SU-DHL-6 (cell line): ENCODE results near the gene ITGB5.
"Not testable (repeated sequence)": the region's sequence is repeated elsewhere in the genome, so short reads cannot be mapped to it uniquely, and the experiment has no call there.

ENCODE experiments used
- H2AFZ ChIP-seq: fragments of 200-600 bp; sonication (generic); 2 replicates; pipeline ENCODE4 v1.6.1; 2014; ENCODE audit warnings: low read depth, mild to moderate bottlenecking, moderate library complexity, mixed read lengths, antibody characterized with exemption, low read length; ENCODE audit not compliant: severe bottlenecking
- H3F3A ChIP-seq: fragments of 200-600 bp; shearing (Covaris generic); 2 replicates; pipeline ENCODE4 v1.6.0; 2016; ENCODE audit warnings: antibody characterized with exemption, mild to moderate bottlenecking; ENCODE audit not compliant: insufficient read depth
- H3K27ac ChIP-seq: fragments of 200-600 bp; sonication (generic); 2 replicates; pipeline ENCODE4 v1.5.1; 2016; ENCODE audit warnings: low read depth, mild to moderate bottlenecking, low read length, moderate library complexity, mixed read lengths
- H3K27me3 ChIP-seq: fragments of 200-600 bp; sonication (generic), shearing (Covaris generic); 2 replicates; pipeline ENCODE4 v1.6.0; 2014; ENCODE audit warnings: mild to moderate bottlenecking, low read length
- H3K36me3 ChIP-seq: fragments of 200-600 bp; sonication (generic); 2 replicates; pipeline ENCODE4 v1.6.1; 2014; ENCODE audit warnings: mild to moderate bottlenecking, low read length, mixed read lengths
- H3K4me2 ChIP-seq: fragments of 300-600, 200-600 bp; shearing (Covaris generic), sonication (generic); 2 replicates; pipeline ENCODE4 v1.6.0; 2014; ENCODE audit warnings: low read length, low read depth, mild to moderate bottlenecking; ENCODE audit not compliant: poor library complexity, severe bottlenecking
- H3K4me3 ChIP-seq: fragments of 200-600 bp; sonication (generic); 2 replicates; pipeline ENCODE4 v1.5.1; 2014; ENCODE audit warnings: antibody characterized with exemption, low read length, mild to moderate bottlenecking, mixed read lengths; ENCODE audit not compliant: insufficient read depth, poor library complexity, severe bottlenecking
- H3K79me2 ChIP-seq: fragments of 200-600 bp; sonication (generic); 2 replicates; pipeline ENCODE4 v1.6.1; 2014; ENCODE audit warnings: mild to moderate bottlenecking, low read length, moderate library complexity; ENCODE audit not compliant: insufficient read depth
- H3K9ac ChIP-seq: fragments of 200-600 bp; sonication (generic); 2 replicates; pipeline ENCODE4 v1.7.0; 2014; ENCODE audit warnings: mild to moderate bottlenecking, low read length
- H3K9me2 ChIP-seq: fragments of 200-600 bp; sonication (generic); replicated peaks from 2 replicates; pipeline ENCODE4 v1.6.1; 2014; ENCODE audit warnings: low read length; ENCODE audit not compliant: insufficient read depth
- H3K9me3 ChIP-seq: fragments of 200-600 bp; sonication (generic); 2 replicates; pipeline ENCODE4 v1.6.1; 2014; ENCODE audit warnings: low read length, mixed read lengths; ENCODE audit not compliant: insufficient read depth
- H4K20me1 ChIP-seq: fragments of 200-600 bp; sonication (generic); 2 replicates; pipeline ENCODE4 v1.6.1; 2014; ENCODE audit warnings: low read depth, mild to moderate bottlenecking, antibody characterized with exemption, low read length, moderate library complexity, mixed read lengths
- EZH2phosphoT487 ChIP-seq: fragments of 200-600 bp; sonication (generic), shearing (Covaris generic); conservative IDR thresholded peaks from 2 replicates; pipeline ENCODE4 v1.6.1; 2018; ENCODE audit warnings: mild to moderate bottlenecking, antibody characterized with exemption, low read length, moderate library complexity, mixed read lengths
- TF ChIP-seq, protein P1 (sequence below): fragments of 200-600 bp; sonication (generic); IDR thresholded peaks from one replicate; pipeline ENCODE4 v1.5.1; 2017; ENCODE audit warnings: antibody characterized with exemption, mild to moderate bottlenecking, low read length, moderate library complexity; ENCODE audit not compliant: insufficient read depth, poor library complexity, severe bottlenecking

The ITGB5 gene

DNA sequence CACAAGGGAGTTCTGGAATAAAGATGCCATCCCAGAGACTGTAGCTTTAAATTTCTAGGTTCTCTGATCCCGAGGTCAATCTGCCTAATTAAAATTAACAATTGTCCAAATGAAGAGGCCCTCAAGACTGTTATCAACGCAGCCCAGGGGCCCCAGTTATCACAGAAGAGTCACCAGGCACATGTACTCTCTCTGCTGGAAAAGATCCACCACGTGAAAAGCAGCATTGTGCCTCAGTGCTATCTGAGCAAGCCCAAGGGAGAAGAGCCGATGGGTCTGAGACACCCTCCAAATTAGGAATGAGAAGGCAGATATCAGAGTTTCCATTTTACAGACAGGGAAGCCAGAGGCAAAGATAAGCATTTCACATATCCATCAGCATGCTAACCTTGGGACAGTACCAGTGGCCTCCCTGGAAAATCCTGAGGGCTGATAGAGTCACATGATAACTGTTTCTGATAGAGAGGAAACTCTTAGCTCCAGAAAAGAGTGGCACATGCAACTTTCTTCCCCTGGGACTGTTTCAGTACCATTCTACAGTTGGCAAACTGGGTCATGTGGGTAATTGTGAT is 55.5 kb downstream of the ITGB5 start:
- no peaks in the 10 kb centered on the region for H3K9me2 ChIP-seq
- H3K4me2 ChIP-seq, result no peak overlapping the region
- no peaks in the 10 kb centered on the region for H3K9me3 ChIP-seq
- H3K9ac ChIP-seq, result no peak overlapping the region
- no peak overlapping the region for H3K4me3 ChIP-seq
- no peaks in the 10 kb centered on the region for H3K27me3 ChIP-seq
- H3K36me3 ChIP-seq, result no peaks in the 10 kb centered on the region
- no peak overlapping the region for H3K27ac ChIP-seq
- H3K79me2 ChIP-seq, result no peaks in the 10 kb centered on the region
- no peak overlapping the region for H2AFZ ChIP-seq
- no peaks in the 10 kb centered on the region for H4K20me1 ChIP-seq
- no peaks in the 10 kb centered on the region for H3F3A ChIP-seq
- TF ChIP-seq, protein P1, sequence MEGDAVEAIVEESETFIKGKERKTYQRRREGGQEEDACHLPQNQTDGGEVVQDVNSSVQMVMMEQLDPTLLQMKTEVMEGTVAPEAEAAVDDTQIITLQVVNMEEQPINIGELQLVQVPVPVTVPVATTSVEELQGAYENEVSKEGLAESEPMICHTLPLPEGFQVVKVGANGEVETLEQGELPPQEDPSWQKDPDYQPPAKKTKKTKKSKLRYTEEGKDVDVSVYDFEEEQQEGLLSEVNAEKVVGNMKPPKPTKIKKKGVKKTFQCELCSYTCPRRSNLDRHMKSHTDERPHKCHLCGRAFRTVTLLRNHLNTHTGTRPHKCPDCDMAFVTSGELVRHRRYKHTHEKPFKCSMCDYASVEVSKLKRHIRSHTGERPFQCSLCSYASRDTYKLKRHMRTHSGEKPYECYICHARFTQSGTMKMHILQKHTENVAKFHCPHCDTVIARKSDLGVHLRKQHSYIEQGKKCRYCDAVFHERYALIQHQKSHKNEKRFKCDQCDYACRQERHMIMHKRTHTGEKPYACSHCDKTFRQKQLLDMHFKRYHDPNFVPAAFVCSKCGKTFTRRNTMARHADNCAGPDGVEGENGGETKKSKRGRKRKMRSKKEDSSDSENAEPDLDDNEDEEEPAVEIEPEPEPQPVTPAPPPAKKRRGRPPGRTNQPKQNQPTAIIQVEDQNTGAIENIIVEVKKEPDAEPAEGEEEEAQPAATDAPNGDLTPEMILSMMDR, result no peak
- TF ChIP-seq EZH2phosphoT487, result no peak

DNA sequence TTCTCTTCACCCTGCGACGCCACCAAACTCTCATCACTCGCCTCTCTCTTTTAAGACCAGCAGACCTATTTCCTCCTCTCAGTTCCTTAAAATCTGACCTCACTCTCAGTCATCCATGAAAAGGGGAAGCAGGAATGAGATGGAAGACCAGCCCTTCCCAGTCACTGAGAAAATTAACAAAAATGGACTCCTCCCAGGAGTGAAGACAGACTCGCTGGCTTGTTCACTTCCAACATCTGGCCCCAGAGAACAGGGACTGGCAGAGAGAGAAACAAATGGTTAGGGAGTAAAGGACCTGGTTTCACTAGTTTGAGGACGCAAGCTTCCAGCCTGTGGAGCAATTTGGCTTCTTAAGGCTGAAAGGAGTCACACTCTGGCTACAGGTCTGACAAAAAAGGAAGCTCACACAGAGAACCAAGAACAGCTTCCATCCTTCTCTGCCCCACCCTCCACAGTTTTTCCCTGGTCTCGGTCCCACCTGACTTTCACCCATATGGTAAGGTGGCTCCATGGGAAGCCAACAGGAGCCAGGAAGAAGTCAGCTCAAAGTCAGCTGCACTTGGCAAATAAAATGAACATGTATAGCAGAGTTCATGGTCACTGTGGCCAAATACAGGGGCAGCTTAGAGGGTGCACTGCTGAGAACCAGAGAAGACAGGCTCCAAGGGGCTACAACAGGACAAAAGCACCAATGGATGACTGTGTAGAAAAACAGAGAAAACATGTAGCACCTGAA is 57.2 kb downstream of the ITGB5 start:
- no peak overlapping the region for H3K4me2 ChIP-seq
- no peak overlapping the region for H3K27ac ChIP-seq
- H3K9ac ChIP-seq, result no peak overlapping the region
- H2AFZ ChIP-seq, result no peak overlapping the region
- TF ChIP-seq, protein P1, result no peak
- TF ChIP-seq EZH2phosphoT487, result no peak
- H3F3A ChIP-seq, result no peaks in the 10 kb centered on the region
- no peaks in the 10 kb centered on the region for H3K9me3 ChIP-seq
- H3K4me3 ChIP-seq, result no peak overlapping the region
- no peaks in the 10 kb centered on the region for H3K27me3 ChIP-seq
- H3K9me2 ChIP-seq, result no peaks in the 10 kb centered on the region
- no peaks in the 10 kb centered on the region for H3K79me2 ChIP-seq
- H3K36me3 ChIP-seq, result no peaks in the 10 kb centered on the region
- H4K20me1 ChIP-seq, result no peaks in the 10 kb centered on the region

DNA sequence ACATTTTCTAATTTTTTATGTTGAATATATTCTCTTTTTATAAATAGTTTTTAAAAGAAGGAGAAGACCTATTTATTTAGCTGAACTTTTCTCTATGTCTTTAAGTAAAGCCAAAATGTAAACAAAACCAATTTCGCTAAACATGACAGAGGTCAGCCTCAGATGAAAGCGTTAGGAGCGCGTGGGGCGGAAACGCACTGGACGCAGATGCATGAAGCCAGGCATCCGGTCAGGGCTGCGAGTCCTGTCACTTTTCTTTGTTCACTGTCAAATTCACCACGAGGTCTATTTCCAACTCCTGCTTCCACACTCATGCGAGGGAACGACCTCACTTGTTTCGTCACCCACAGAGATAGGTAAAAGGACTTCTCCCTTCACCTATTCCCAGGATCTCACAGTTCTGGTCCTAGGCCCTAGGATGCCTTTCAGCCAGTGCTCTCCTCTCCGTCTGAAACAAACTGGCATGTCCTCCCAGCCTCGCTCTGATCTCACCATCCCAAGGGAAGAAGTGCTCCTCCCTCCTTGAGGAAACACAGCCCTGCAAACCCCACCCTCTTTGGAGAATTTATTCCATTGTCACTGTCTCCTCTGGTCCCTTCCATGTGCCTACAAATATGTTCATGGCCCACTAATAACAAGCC is 57.9 kb downstream of the ITGB5 start:
- Histone ChIP-seq H3K9me2 (no peaks in the 10 kb centered on the region), H3K9me3 (no peaks in the 10 kb centered on the region), H3K27me3 (no peaks in the 10 kb centered on the region), H3K4me2 (no peak overlapping the region), H4K20me1 (no peaks in the 10 kb centered on the region), H3K4me3 (no peak overlapping the region), H3F3A (no peaks in the 10 kb centered on the region), H3K27ac (no peak overlapping the region), H3K36me3 (no peaks in the 10 kb centered on the region), H3K9ac (no peak overlapping the region), H2AFZ (no peak overlapping the region), H3K79me2 (no peaks in the 10 kb centered on the region)
- TF ChIP-seq EZH2phosphoT487, result no peak
- TF ChIP-seq, protein P1, result no peak

DNA sequence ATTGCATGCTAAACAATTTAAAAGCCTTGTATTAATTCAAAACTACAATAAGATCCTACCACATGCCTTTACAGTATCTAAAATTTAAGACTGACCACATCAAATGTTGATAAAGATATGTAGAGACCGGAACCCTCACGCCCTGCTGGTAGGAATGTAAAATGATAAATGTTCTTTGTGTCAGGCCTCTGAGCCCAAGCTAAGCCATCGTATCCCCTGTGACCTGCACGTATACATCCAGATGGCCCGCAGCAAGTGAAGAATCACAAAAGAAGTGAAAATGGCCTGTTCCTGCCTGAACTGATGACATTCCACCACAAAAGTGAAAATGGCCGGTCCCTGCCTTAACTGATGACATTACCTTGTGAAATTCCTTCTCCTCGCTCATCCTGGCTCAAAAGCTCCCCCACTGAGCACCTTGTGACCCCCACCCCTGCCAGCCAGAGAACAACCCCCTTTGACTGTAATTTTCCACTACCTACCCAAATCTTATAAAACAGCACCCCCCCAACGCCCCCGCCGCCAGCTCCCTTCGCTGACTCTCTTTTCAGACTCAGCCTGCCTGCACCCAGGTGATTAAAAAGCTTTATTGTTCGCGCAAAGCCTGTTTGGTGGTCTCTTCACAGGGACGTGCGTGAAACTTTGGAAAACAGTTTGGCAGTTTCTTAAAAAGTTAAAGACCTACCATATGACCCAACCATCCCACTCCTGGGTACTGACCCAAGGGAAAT is 59.5 kb downstream of the ITGB5 start:
- H4K20me1 ChIP-seq, H3K9me3 ChIP-seq, H3K27ac ChIP-seq, H3K4me3 ChIP-seq, H3K27me3 ChIP-seq, H3F3A ChIP-seq, H3K4me2 ChIP-seq, H3K79me2 ChIP-seq, H3K9me2 ChIP-seq, H3K9ac ChIP-seq, H2AFZ ChIP-seq, H3K36me3 ChIP-seq: not testable (repeated sequence)
